GM10266 (cell line): ENCODE data around the gene UHRF1.

Experiments used
- DNase-seq: peaks from one replicate; pipeline ENCODE4 v3.0.0; 2012; ENCODE audit errors: extremely low spot score
- CTCF ChIP-seq: IDR thresholded peaks from 2 replicates; pipeline ENCODE4 v1.5.1; 2012; ENCODE audit warnings: mild to moderate bottlenecking, low read depth; ENCODE audit not compliant: control insufficient read depth, insufficient read depth; ENCODE audit errors: missing control alignments

Gene UHRF1

GRCh38 chr19:4991996-4992698 lies 82.8 kb downstream of the UHRF1 start:
- DNase-seq, result no peak
- TF ChIP-seq CTCF, result no peak

GRCh38 chr19:4993683-4994082 lies 84.4 kb downstream of the UHRF1 start:
- DNase-seq, result no peak
- TF ChIP-seq CTCF, result no peak

GRCh38 chr19:4996701-4997100 lies 87.4 kb downstream of the UHRF1 start:
- TF ChIP-seq CTCF, result no peak
- no peak for DNase-seq

- no peak for DNase-seq
- no peak for TF ChIP-seq CTCF
These were observed 88.0 kb downstream of the UHRF1 start for GRCh38 chr19:4997297-4997696.

- TF ChIP-seq CTCF, result no peak
- no peak for DNase-seq
These were observed 90.9 kb downstream of the UHRF1 start for GRCh38 chr19:5000120-5000611.

- peak; percentile 74 for TF ChIP-seq CTCF
- peak; percentile 61 for DNase-seq
These were observed 92.3 kb downstream of the UHRF1 start for GRCh38 chr19:5001615-5002014.

- no peak for DNase-seq
- TF ChIP-seq CTCF, result no peak
These were observed 92.8 kb downstream of the UHRF1 start for GRCh38 chr19:5002143-5002542.
